SK-N-MC (cell line): Measurements from ENCODE around the gene GNG14.
"Not testable (repeated sequence)": the region's sequence is repeated elsewhere in the genome, so short reads cannot be mapped to it uniquely, and the experiment has no call there.

Source experiments
- FOXP2 ChIP-seq: optimal IDR thresholded peaks from 2 replicates; pipeline ENCODE3; 2011; ENCODE audit warnings: mild to moderate bottlenecking, moderate library complexity; ENCODE audit not compliant: insufficient read depth; ENCODE audit errors: extremely low read length, control extremely low read depth
- POLR2AphosphoS5 ChIP-seq: IDR thresholded peaks from 2 replicates; pipeline ENCODE4 v1.6.1; 2012; ENCODE audit warnings: mild to moderate bottlenecking, low read depth, low read length, borderline replicate concordance

DNA sequence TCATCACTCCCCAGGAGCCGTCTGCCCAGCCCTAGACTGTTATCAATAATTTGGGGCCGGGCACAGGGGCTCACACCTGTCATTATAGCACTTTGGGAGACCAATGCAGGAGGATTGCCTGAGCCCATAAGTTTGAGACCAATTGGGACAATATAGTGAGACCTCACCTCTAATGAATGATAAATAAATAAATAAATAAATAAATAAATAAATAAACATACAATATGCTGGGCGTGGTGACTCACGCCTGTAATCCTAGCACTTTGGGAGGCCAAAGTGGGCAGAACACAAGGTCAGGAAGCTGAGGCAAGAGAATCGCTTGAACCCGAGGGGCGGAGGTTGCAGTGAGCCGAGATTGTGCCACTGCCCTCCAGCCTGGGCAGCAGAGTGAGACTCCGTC lies 25.5 kb downstream of the GNG14 start:
- TF ChIP-seq POLR2AphosphoS5, FOXP2: not testable (repeated sequence)
